ENCODE data around the gene ABR.
"Not testable (repeated sequence)": the region's sequence is repeated elsewhere in the genome, so short reads cannot be mapped to it uniquely, and the experiment has no call there.

Gene ABR

GRCh38 chr17:1090465-1091189 lies 89.2 kb downstream of the ABR start:
- DNase-seq, result no peak

DNA sequence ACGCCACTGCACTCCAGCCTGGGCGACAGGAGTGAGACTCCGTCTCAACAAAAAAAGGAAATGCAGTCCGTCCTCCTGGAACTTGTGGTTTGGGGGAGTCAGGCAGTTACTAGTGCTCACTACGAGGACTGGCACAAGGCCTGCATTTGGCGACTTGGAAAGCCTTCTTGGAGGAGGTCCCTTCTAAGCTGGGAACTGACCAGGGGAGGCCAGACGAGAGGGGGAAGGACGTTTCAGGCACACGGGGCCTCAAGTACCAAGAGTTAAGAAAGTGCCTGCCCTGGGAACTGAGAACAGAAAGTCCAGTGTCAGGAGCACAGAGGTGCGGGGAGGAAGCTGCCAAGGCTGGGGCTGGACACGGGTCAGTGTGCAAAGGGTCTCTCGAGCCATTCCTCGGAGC lies 89.9 kb downstream of the ABR start:
- DNase-seq, result peak; percentile 74

DNA sequence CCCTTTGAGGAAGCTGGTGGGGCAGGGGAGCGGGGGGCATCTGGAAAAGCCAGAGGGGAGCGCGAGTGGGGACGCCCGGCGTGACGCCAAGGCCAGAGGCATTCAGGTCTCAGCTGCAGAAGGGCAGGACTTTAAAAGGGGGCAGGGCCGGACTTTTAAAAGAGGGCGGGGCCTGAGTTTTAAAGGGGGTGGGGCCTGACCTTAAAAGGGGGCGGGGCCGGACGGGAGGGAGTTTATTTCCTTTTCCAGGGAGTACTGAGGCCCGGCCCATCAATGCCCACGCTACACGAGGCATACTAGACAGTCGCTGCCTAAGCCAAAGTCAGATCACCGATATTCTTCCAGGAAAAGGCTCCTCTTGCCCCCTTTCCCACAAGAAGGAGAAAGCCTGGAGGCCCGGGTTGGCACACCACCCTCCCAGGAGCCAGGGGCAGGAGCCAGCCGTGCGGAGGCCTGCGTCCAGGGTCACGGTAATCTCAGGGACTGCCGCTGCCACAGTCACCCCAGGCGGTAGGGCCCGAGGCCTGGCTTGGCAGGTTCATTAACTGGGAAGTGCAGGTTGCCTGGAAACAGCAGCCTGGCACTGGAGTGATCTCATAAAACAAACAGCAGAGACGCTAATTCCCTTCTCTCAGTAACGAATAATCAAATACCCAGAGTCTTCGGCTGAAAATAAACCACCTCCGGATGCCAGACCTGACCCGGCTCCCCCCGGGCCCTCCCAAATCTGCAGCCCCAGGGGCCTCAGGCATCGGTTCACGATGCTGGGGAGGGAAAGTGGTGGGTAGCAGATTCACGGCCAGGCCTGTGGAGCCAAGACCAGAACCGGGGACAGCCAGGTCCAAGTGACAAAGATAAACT lies 92.2 kb downstream of the ABR start:
- DNase-seq, result peak; percentile 13

GRCh38 chr17:1083451-1084187 lies 96.2 kb downstream of the ABR start:
- no peak for DNase-seq

GRCh38 chr17:1082579-1082978 lies 97.2 kb downstream of the ABR start:
- no peak for DNase-seq

DNA sequence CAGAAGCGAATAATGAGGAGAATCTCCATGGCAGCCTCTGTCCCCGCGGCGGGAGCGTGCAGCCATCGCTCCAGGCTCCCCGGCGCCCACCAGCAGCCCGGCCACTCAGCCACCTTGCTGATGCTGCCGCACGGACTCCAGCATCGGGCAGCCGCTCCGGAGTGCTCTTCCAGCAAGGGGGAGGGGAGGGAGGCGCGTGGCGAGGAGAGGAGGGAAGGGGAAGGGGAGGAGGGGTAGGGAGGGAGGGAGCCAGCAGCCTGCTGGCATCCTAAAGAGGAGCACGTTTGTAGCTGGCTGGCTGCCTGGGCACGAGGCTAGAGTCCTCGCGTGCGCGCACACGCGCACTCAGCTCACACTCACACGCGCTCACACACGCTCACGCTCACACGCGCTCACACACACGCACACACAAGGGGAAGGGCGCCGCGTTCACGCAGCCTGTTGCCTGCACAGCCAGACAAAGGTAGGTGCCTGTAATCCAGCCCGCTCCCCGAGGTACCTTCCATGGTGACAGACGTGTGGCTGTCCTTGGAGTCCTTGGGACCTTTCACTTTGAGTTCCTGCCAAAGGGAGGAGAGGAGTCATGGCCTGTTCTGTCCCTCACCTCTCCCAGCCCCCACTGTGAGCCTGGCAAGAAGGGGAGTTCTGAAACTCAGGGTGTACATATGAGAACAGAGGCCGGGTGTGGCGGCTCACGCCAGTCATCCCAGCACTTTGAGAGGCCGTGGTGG lies 100.8 kb downstream of the ABR start:
- no peak for DNase-seq

DNA sequence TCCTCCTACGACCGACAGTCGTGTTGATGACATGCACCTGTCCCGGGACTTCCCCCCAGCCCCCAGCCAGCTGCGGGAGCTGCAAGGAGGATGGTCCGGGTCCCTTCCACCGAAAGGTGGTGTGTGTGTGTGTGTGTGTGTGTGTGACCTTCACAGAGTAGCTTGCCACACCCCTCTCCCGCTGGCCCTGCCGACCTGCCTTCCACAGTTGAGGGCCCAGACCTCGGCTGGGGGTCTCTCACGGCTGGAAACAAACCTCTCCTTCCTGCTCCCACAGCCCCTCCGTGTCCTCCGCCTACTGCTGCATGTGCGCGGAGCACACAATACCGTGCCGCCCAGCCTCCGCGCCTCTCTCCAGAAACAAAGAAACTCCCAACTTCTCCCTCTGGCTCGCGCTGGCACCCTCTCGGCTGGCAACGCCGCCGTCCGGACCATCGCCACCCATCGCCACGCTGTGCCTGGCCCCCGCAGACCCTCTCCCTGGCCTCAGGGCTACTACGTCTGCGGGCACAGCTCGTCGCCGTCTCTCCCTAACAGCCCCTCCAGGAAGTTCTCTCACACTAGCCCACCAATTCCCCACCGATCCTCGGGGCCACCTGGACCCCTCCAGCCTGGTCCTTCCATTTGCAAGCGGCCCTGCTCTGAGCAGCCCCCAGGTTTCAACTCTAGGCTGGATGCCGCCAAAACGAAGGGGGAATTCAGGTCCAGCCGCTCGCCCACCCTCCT lies 101.6 kb downstream of the ABR start:
- no peak for DNase-seq

GRCh38 chr17:1077581-1077985 lies 102.2 kb downstream of the ABR start:
- DNase-seq, result no peak

DNA sequence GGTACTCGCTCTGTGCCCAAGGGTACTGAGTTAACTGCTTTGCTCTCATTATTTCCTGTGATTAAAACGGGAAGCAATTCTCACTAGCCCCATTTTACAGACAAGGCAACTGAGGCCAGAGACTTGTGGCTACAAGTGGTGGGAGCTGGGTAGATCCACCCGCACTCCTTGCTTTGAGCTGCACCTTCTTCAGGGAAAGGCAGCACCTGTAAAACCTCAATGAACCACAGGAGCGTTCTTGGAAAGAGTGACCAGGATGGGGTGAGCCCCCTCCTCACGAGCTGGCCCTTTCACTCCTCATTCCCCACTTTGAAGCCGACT lies 102.8 kb downstream of the ABR start:
- no peak for DNase-seq

DNA sequence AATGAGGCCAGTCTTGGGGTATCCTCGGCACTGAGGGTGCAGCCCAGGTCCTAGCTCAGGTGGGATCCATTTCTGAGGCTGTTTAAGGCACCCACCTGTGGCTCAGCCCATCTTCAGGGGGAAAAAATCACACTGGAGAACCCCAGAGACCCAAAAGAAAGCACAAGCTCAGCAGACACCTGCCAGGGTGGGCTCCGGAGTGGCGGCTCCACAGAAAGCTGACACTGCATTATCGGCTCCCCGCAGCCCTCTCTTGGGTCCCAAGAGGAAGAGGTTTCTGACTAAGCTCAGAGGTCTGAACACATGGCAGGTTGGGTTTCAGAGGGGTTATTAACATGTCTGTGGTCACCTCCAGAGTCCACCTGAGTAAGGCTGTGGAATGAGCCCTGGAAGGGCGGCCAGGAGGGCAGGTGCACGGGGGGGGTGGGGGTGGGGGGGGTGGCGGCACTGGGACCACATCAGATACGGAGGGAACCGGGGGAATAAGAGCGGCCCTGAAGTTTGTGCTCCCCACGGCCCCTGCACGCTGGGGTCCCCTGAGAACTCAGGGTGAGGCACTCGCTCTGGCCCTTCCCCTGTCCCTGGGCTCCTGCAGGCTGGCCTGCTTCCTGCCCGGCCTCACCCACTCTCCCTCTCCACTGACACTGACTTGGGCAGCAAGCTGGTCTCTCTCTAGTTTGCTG lies 103.3 kb downstream of the ABR start:
- DNase-seq, result no peak

DNA sequence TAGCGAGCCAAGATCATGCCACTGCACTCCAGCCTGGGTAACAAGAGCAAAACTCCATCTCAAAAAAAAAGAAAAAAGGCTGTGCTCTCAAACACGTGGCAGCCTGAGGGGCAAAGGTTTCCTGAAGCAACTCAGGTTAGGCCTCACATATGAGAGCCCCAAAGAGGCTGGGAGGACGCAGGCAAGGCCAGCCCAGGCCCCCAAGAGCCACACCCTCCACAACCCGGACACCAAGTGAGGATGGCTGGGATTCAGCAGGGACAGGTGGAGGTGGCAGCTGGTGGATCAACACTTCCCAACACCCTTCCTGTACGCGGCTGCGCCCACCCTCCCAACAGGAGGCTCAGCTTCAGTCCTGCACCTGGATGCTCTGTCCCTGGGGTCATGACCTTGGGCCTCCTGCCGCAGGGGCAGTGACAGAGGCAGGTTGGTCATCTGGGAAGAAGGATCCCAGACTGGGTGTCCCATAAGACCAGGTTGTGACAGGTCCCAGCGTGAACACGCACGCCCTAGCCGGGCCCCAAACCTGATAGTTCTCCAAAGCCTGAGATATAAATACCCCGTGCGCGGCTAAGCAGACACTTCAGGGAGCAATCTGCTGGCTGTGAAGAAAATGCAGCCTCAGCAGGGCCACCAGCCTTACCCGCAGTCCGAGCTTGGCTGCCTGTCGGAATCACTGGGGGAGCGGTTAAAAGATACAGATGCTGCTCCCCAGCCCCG lies 104.7 kb downstream of the ABR start:
- DNase-seq, result no peak

- DNase-seq, result not testable (repeated sequence)
Observed at GRCh38 chr17:1073963-1074625, 105.7 kb downstream of the ABR start.

DNA sequence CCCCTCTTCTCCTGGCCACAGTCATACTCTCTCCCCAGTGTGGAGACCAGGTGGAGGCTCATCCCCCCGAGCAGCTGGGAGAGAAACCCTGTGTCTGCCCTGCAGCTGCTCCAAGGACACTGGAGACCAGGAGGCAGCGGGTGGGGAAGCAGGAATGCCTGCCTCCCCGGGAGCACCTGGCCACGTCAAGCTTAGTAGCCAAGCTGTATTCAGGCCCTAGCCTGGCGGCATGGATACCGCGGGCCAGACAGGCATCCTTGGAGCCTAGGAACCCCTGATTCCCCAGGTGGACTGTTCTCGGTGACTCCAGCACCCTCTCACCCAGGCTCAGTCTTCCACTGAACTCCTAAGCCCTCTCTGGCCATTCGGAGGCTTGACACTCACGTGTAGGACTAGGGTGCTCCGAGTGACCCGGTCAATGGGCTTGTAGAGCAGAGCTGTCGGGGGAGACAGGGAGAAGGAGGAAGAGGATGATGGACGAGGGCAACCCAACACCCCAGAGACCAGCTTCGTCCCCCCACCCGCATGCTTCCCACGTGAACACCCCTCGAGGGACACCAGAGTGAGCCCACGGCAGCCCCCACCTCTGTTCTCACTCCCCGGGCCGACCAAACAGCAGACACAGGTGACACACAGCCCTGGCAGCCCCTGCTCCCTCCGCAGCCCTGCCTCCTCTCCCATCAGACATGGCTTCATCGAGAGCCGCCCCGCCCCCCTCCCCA lies 106.4 kb downstream of the ABR start:
- no peak for DNase-seq

GRCh38 chr17:1072551-1072961 lies 107.2 kb downstream of the ABR start:
- DNase-seq, result no peak

GRCh38 chr17:1071103-1071825 lies 108.5 kb downstream of the ABR start:
- no peak for DNase-seq

- DNase-seq, result no peak
Observed at GRCh38 chr17:1070411-1070810, 109.4 kb downstream of the ABR start.

DNA sequence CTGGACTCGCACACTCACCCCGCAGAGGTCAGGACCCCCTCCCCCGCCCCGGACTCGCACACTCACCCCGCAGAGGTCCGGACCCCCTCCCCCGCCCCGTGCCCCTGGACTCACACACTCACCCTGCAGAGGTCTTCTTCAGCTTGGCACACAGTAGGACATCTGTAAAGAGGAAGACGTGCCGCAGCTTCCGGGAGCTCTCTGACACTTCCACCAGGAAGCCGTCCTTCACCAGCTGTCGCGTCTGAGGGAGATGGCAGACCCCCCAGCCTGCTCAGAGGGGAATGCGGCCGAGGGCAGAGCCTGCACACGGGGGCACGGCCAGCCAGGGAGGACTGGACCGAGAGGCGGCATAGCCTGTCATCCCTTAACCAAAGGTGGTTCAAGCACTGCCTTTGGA lies 109.9 kb downstream of the ABR start:
- DNase-seq, result no peak

- no peak for DNase-seq
Observed at GRCh38 chr17:1068356-1068755, 111.4 kb downstream of the ABR start.

Measured in MV-4-11 (cell line).